TTC549 (cell line): ENCODE results near the gene ZNF175.
"Not testable (repeated sequence)": the region's sequence is repeated elsewhere in the genome, so short reads cannot be mapped to it uniquely, and the experiment has no call there.

ENCODE experiments used
- FAIRE-seq: peaks from 2 replicates; lab custom pipeline; 2012; peaks lifted over from hg19 to GRCh38; lab: Jason Lieb, UNC

Gene ZNF175

DNA sequence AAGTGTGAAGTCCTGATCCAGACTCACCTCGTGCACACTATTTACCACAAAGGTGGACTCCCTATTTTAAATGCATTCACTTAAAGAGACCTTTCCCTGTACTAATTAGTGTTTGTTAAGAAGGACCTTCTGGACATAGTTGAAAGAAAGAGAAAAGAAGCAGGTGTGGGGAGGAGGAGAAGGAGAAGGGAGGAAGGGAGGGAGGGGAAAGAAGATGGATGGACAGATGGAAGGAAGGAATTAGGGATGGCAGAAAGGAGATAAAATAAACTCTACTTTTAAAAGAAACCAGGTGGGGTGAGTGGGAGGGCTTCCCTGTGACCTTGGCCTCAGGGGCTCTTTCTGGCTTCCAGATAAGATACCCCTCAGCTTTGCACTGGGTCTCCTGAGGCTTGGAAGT is 21.4 kb downstream of the ZNF175 start:
- no peak for FAIRE-seq

GRCh38 chr19:51593138-51593890 is 22.2 kb downstream of the ZNF175 start:
- no peak for FAIRE-seq

GRCh38 chr19:51593969-51594773 is 23.1 kb downstream of the ZNF175 start:
- peak; percentile 87 for FAIRE-seq

GRCh38 chr19:51594774-51595109 is 23.7 kb downstream of the ZNF175 start:
- FAIRE-seq = no peak

- no peak for FAIRE-seq
These were observed 24.4 kb downstream of the ZNF175 start for GRCh38 chr19:51595190-51596175.

DNA sequence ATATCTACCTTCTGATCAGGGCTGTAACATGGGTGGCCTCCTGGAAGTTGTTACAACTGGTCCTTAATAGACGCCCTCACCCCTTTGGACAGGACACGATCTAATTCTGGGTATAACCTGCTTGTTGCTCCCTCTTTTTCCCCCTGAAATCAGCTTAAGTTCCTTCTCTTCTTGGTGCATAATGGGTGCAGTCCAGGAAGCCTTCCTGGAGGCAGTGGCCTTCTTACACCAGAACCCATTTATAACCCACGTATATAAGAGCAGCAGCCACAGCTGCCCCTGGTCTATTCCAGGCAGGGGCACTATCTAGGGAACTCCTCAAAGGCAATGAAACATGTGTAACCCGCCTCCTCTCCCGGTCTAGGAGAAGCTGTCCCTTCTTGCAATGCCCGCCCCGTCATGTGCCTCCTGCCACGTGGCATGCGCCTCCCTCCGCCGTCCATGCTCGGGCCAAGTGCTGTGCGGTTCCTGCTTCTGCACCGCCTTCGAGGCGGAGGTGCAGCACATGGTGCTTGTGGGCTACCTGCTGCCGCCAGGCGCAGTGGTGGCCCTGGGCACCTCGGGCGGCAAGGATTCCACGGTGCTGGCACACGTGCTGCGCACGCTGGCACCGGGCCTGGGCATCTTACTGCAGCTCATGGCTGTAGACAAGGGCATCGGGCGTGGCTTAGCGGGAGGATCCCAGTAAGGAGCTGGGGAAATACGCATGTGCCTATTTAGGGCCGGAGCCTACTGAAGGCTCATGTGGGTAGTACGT is 27.3 kb downstream of the ZNF175 start:
- no peak for FAIRE-seq

DNA sequence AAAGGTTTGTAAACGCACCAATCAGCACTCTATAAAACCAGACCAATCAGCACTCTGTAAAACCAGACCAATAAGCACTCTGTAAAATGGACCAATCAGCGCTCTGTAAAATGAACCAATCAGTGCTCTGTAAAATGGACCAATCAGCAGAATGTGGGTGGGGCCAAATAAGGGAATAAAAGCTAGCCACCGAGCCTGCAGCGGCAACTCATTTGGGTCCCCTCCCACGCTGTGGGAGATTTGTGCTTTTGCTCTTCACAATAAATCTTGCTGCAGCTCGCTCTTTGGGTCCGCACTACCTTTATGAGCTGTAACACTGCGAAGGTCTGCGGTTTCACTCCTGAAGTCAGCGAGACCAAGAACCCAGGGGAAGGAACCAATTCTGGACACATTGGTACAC is 28.0 kb downstream of the ZNF175 start:
- FAIRE-seq = no peak

DNA sequence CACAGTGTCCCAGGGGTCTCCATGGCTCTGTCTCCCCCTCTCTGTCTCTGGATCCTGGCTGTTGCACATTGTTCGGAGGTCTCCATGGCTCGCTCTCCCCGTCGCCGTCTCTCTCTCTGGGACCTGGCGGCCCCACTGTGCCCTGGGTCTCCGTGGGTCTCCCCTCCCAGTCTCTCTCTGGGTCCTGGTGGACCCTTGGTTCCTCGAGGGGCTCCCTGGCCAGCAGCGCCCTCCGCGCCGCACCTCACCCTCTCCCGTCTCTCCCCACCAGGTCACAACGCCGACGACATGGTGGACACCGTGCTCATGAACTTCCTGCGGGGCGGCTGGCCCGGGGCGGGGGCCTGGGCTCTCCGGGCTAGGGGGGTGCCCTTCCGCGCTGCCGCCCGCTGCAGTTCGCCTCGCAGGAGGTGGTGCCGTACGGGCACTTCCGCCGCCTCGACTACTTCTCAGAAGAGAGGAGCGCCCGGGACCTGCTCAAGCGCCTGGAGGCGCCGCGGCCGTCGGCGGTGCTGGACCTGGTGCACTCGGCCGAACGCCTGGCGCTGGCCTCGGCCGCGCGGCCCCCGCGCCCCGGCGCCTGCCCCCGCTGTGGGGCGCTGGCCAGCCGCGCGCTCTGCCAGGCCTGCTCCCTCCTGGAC is 30.0 kb downstream of the ZNF175 start:
- no peak for FAIRE-seq

- FAIRE-seq = no peak
These were observed 31.2 kb downstream of the ZNF175 start for GRCh38 chr19:51602189-51602854.

DNA sequence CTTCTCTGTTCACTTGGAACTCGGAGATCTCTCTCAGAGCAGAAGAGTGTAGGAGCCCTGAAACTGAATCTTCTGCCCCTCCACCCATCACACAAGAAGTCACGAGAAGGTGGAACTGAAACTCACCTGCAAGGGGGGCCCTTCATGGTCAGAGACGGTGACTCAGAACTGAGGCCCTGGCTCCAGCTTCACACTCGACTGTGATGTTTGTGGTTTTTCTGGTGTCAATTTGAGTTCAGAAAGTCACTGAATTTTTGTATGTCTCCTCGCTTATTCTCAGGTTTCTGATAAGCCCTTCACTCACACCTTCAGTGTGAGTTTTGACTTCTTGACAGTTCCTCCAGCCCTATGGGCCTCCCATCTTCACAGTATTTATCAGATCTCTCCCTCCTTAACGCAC is 36.0 kb downstream of the ZNF175 start:
- FAIRE-seq = no peak

DNA sequence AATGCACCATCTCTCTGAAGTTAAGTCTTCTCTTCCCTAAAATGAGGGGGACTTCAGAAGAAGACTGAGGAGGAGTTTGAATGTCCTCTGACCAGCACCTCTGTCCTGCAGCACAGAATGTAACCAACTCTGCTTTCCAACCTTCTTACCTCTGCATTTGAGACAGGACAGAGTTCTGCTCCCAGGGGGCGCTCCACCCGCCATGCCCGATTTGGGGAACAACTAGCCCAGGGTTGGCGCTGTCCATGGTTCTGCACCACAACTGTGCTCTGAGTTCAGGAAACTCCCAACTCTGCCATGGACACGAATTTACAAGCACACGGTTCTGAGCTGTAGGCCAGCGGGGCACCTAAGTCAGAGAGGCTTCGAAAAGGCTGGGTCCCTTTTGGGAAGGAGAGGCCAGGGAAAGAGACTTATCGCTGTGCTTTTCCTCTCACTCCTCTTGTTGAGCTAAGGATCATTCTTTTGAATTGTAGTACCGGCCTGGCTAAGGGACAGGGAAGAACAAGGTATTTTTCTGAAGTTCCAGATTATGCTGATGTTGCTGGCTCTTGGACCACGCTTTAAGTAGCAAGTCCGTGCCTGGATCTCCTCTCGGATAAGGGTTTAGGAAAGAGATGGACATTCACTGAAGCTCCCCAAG is 37.0 kb downstream of the ZNF175 start:
- no peak for FAIRE-seq

DNA sequence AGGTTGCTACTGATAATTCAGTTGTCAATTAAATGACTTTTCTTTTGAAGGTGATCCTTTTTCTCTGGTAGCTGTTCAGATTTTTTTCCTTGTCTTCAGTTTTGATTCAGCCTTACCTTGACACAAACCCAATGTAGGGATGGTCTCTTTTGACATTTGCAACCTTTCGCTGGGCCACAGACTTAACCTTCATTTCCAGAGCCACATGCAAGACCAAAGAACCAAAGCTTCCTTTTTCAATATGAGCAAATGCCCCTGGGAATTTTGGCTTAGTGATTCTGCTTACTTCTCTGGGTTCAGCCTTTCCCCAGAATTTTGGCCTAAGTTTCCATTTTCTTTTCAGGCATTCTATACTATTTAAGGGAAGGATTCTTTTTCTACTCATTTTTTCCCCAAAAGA is 39.5 kb downstream of the ZNF175 start:
- no peak for FAIRE-seq

DNA sequence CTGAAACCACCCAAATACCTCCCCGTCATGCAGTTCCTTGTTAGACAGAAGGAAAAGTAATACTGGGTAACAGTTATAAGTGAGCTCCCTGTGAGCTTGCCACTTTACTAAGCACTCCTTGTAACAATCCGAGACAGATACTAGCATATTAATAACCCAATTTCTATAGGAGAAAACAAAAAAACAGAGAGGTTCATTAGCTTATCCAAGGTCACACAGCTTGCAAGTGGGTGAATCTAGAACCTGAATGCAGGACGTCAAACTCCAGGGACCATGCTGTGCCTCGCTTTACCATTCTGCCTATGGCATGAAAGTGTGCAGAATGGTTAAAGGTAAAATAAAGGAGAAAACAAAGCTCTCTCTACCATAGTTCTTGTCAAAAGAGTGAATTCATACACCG is 43.7 kb downstream of the ZNF175 start:
- no peak for FAIRE-seq

- no peak for FAIRE-seq
These were observed 44.9 kb downstream of the ZNF175 start for GRCh38 chr19:51615991-51616390.

- FAIRE-seq = no peak
These were observed 50.1 kb downstream of the ZNF175 start for GRCh38 chr19:51621178-51621577.

DNA sequence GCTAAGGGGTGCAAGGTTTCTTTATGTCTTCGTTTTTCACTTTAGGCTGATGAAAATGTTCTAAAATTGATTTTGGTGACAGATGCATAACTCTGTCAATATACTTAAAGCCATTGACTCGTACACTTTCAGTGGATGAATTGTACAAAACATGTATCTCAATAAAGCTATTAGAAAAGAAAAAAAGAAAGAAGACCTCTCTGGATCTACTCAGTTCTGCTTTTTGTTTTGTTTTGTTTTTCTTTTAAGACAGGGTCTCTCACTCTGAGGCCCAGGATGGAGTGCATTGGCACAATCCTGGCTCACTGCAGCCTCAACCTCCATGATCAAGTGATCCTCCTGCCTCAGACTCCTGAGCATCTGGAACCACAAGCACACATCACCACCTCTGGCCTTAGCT is 55.6 kb downstream of the ZNF175 start:
- no peak for FAIRE-seq

- FAIRE-seq = no peak
These were observed 56.5 kb downstream of the ZNF175 start for GRCh38 chr19:51627491-51628138.

DNA sequence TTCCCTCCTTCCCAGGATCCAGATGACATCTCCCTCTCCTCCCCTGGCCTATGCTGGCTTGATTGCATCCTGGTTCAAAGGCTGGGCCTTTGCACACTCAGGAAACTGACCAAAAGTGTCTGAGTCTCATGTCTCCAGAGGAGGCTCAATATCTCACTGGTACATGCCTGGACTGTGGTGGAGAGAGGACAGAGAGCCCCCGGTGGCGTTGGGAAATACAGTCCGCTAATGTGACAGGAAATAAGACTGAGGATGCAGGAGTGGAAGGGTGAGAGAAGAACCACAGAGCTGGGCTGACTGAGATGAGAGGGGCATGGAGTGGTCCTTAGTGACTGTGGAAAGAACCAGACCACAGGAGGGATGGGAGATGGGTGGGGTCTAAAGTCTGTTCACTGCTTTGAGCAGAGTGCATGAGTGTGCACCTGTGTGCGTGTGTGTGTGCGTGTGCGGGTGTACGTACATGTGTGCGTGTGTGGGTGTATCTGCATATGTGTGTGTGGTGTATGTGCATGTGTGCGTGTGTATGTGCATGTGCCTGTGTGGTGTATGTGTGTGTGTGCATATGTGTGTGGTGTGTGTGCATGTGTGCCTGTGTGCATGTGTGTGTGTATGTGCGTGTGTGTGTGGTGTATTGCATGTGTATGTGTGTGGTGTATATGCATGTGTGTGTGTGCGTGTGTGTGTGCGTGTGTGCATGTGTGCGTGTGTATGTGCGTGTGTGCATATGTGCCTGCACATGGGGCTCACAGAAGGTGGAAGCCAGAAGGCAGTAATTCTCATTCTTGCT is 57.3 kb downstream of the ZNF175 start:
- no peak for FAIRE-seq

DNA sequence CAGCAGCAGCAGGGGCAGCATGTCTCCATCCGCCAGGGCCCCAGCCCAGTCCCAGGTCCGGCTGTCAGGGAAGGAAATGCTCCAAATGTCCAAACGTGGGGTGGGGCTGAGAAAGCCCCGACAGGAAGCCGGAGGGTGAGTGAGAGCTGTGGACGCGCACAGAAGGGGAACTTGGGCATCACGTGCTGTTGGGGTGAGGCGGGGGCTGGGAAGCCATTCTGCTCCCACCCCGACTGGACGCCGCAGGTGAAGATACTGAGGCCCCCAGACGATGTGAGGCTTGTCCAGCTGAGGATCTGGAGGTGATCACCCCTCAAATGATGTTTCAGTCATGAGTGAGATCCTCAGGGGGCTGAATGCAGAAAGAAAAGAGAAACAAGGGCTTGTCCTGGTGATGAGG is 59.2 kb downstream of the ZNF175 start, which contains the start of gene SIGLEC5:
SIGLEC5 (minus strand) TSS at position 87 of the 400 bp plus-strand sequence; CDS start at position 21, 66 bp downstream.
- FAIRE-seq = not testable (repeated sequence)
